T-cell (primary cell): ENCODE results near the gene CYSLTR1. TPM values are rescaled to one million over a fixed set of nuclear protein-coding genes. Genes with fewer than 3 reads are reported as not detected.

Experiments used
- ATAC-seq, 4 experiments: fragments of 200-7000 bp in 3 of 4; fragments of 150-1000 bp in 1 of 4; cut with Tn5 transposase; replicated peaks in 1 of 4; 1 replicate in 3 of 4; 2 replicates in 1 of 4; pipeline ENCODE4 v1.10.0; 2021; ENCODE audit warnings: moderate library complexity in 3 of 4, mild to moderate bottlenecking in 2 of 4, moderate number of reproducible peaks in 1 of 4
- CTCF ChIA-PET, 2 donors: fragments of 300-600 bp; sonication (Branson Sonifier 250); formaldehyde crosslinking; loops; one replicate each; lab custom pipeline; 2022; ENCODE audit warnings: antibody characterized with exemption in 2 of 2; lab: Charles Lee
- POLR2A ChIA-PET, 2 donors: fragments of 300-600 bp; sonication (Branson Sonifier 250); formaldehyde crosslinking; loops; one replicate each; lab custom pipeline; 2022; ENCODE audit warnings: antibody characterized with exemption in 2 of 2; lab: Charles Lee
- DNase-seq, 35 experiments: peaks; one replicate each; pipeline versions ENCODE4 v3.0.0 to v3.0.0-alpha.2; 2013 to 2023
- H3K27ac ChIP-seq: one replicate; pipeline ENCODE4 v1.5.1; 2013; ENCODE audit warnings: low read length
- H3K27me3 ChIP-seq, 2 experiments: replicated peaks in 1 of 2; 1 replicate in 1 of 2; 2 replicates in 1 of 2; pipeline versions ENCODE4 v1.6.1 to v1.7.0; 2013; ENCODE audit warnings: low read length in 1 of 2, mixed read lengths in 1 of 2; ENCODE audit not compliant: control insufficient read depth in 2 of 2, insufficient read depth in 2 of 2; ENCODE audit errors: extremely low read depth in 1 of 2
- H3K36me3 ChIP-seq, 2 donors: 1 replicate in 1 of 2; 2 replicates in 1 of 2; pipeline versions ENCODE4 v1.6.1 to v1.7.0; 2013; ENCODE audit warnings: low read length in 1 of 2; ENCODE audit not compliant: control insufficient read depth in 2 of 2, insufficient read depth in 1 of 2; ENCODE audit errors: extremely low read depth in 1 of 2
- H3K4me1 ChIP-seq, 2 experiments: 1 replicate in 1 of 2; 2 replicates in 1 of 2; pipeline versions ENCODE4 v1.6.1 to v1.7.0; 2013; ENCODE audit warnings: low read length in 2 of 2, mixed read lengths in 1 of 2; ENCODE audit not compliant: insufficient read depth in 2 of 2, control insufficient read depth in 1 of 2; ENCODE audit errors: extremely low read depth in 1 of 2
- H3K4me3 ChIP-seq, 2 donors: 1 replicate in 1 of 2; 2 replicates in 1 of 2; pipeline versions ENCODE4 v1.5.1 to v1.7.0; 2013; ENCODE audit warnings: mild to moderate bottlenecking in 2 of 2, low read length in 1 of 2, moderate library complexity in 1 of 2; ENCODE audit not compliant: control insufficient read depth in 1 of 2; ENCODE audit errors: extremely low read depth in 1 of 2
- H3K9me3 ChIP-seq: 2 replicates; pipeline ENCODE4 v1.7.0; 2013
- H3K27ac Mint-ChIP-seq, 2 donors: one replicate each; pipeline ENCODE4 v1.8.0; 2020 to 2021; ENCODE audit warnings: mild to moderate bottlenecking in 2 of 2, mixed read lengths in 2 of 2
- H3K27me3 Mint-ChIP-seq, 2 donors: one replicate each; pipeline ENCODE4 v1.8.0; 2021 to 2022; ENCODE audit warnings: mixed read lengths in 2 of 2
- H3K36me3 Mint-ChIP-seq: one replicate; pipeline ENCODE4 v1.8.0; 2021; ENCODE audit warnings: mixed read lengths
- H3K4me1 Mint-ChIP-seq, 3 donors: one replicate each; pipeline ENCODE4 v1.8.0; 2020 to 2022; ENCODE audit warnings: mixed read lengths in 3 of 3, mild to moderate bottlenecking in 1 of 3
- H3K4me3 Mint-ChIP-seq, 3 donors: one replicate each; pipeline ENCODE4 v1.8.0; 2020 to 2022; ENCODE audit warnings: mild to moderate bottlenecking in 3 of 3, mixed read lengths in 3 of 3, moderate library complexity in 3 of 3
- H3K9me3 Mint-ChIP-seq, 3 donors: one replicate each; pipeline ENCODE4 v1.8.0; 2020 to 2022; ENCODE audit warnings: mixed read lengths in 3 of 3
- WGBS: methylation state at CpG from one replicate; pipeline ENCODE4 v1.1.5; 2013; ENCODE audit warnings: missing lambda C conversion rate; ENCODE audit not compliant: insufficient coverage; 5-methylcytosine and 5-hydroxymethylcytosine counted together
- total RNA-seq, 35 experiments: library from RNA in 6 of 35; stranded (reverse) in 6 of 35; fragments of 120-200 nt in 1 of 35; gene quantifications; one replicate each; pipeline versions ENCODE4 v1.2.1 to v1.2.4 and lab custom pipeline; 2013 to 2026

Gene CYSLTR1
- total RNA-seq, 5 donors from 2014 or later (not counting 1 experiment from before 2014, with no cell fraction given): 10.6 to 17.9 (median 11.4) TPM

DNA sequence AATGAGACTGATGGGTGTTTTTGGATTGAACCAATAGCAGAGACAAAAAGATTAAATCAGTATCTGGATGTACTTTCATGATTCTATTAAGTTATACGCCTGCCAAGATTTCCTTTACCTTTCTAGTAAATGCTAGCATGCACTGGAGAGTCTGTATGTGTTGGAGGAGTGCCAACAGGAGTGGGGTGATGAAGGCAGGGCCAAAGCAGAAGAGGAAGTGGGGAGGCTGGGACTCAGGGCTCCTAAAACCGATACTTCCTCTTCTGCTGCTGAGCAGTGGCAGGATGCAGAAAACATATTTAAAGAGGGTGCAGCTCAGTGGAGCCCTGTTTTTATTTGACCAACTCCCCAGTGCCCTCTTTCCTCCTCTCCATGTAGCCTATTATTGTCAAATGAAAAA lies 5.6 kb downstream of the CYSLTR1 start:
- Histone ChIP-seq H3K36me3 (no peaks in the 10 kb centered on the region), H3K4me3 (no peak overlapping the region), H3K9me3 (no peaks in the 10 kb centered on the region), H3K4me1 (peaks cover 14 to 19% of the 10 kb centered on the region in 2 experiments), H3K27ac (peak overlapping the region; percentile 45), H3K27me3 (no peaks in the 10 kb centered on the region)
- peak; percentile 88 to 97 (median 94) for ATAC-seq
- Mint-ChIP-seq H3K27me3 (peaks cover 0 to 4% of the 10 kb centered on the region in 2 donors), H3K36me3 (peaks cover 3% of the 10 kb centered on the region), H3K4me3 (peak overlapping the region; percentile 43 to 58 (median 53)), H3K4me1 (peaks cover 37 to 48% (median 45%) of the 10 kb centered on the region in 3 donors), H3K27ac (peak overlapping the region; percentile 84 to 86), H3K9me3 (no peaks in the 10 kb centered on the region)
- peak; percentile 16 to 76 (median 51) for DNase-seq
- ChIA-PET POLR2A (interaction anchor here (0.5 to 1.1 kb wide), 3 partner anchors 9 to 12 kb away, joined by 3 to 4 read pairs (median 3); no protein-coding TSS in a partner anchor), CTCF (interaction anchor here in 1 of 2 donors (0.6 to 1.8 kb wide), 2 partner anchors 10 to 602 kb away, joined by 3 to 5 read pairs; no protein-coding TSS in a partner anchor)
- WGBS: no CpG with 5 or more reads among the region's 2 CpGs

DNA sequence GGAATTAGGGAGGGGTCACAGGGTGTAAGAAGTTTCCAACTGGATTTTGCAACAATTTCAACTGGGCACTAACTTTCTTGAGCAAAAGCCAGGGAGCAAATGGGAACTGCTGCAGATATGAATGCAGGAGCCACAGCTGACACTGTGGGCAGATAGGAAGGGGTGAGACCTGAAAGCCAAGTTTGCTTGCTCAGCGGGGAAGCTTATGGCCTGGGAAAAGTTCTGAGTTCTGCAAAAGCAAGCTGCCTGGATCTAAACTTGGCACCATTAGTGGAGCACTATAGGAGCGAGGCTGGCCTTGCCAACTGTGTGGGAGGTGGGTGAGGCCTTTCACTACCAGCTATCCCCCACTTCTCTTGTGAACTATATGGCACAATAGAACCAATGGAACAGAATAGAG lies 11.1 kb downstream of the CYSLTR1 start:
- H3K4me1 ChIP-seq: peaks cover 2 to 10% of the 10 kb centered on the region in 2 experiments
- DNase-seq: no peak
- H3K27ac ChIP-seq: no peak overlapping the region
- CTCF ChIA-PET: interaction anchor here in 1 of 2 donors (0.6 kb wide), 1 partner anchor 946 kb away, joined by 3 read pairs; no protein-coding TSS in a partner anchor
- Mint-ChIP-seq H3K36me3 (peaks cover 26% of the 10 kb centered on the region), H3K4me3 (no peak overlapping the region), H3K9me3 (no peaks in the 10 kb centered on the region), H3K27ac (no peak overlapping the region), H3K27me3 (peaks cover 0 to 11% of the 10 kb centered on the region in 2 donors), H3K4me1 (peaks cover 26 to 68% (median 30%) of the 10 kb centered on the region in 3 donors)
- H3K4me3 ChIP-seq: no peak overlapping the region
- no peaks in the 10 kb centered on the region for H3K27me3 ChIP-seq
- WGBS: no CpG with 5 or more reads among the region's 2 CpGs
- POLR2A ChIA-PET: no interaction called here
- no peak for ATAC-seq
- no peaks in the 10 kb centered on the region for H3K36me3 ChIP-seq
- no peaks in the 10 kb centered on the region for H3K9me3 ChIP-seq

DNA sequence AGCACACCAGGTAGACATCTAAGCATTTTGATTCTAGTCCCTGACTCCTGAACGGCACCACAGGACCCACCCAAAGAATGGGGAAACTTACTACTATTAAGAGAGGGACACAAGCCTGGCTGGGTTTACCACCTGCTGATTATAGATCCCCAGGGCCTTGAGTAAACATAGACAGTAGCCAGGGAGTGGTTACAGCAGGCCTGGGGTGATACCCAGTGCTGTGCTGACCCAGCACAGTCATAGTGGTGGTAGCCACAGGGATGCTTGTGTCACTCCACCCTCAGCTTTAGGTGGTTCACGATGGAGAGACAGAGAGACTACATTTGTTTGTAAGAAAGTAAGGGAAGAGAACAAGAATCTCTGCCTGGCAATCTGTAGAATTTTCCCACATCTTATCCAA lies 11.7 kb downstream of the CYSLTR1 start:
- H3K27ac Mint-ChIP-seq: no peak overlapping the region
- Histone ChIP-seq H3K27me3 (no peaks in the 10 kb centered on the region), H3K27ac (no peak overlapping the region), H3K36me3 (no peaks in the 10 kb centered on the region), H3K4me1 (peaks cover under 1 to 8% of the 10 kb centered on the region in 2 experiments), H3K4me3 (no peak overlapping the region), H3K9me3 (no peaks in the 10 kb centered on the region)
- no CpG with 5 or more reads among the region's 2 CpGs for WGBS
- peaks cover 20 to 68% (median 25%) of the 10 kb centered on the region in 3 donors for H3K4me1 Mint-ChIP-seq
- POLR2A ChIA-PET: interaction anchor here in 1 of 2 donors (0.5 kb wide), 1 partner anchor 12 kb away, joined by 3 read pairs; the partner anchor contains the start of gene CYSLTR1
- no peak for DNase-seq
- H3K4me3 Mint-ChIP-seq: no peak overlapping the region
- peaks cover 29% of the 10 kb centered on the region for H3K36me3 Mint-ChIP-seq
- CTCF ChIA-PET: interaction anchor here in 1 of 2 donors (0.6 kb wide), 1 partner anchor 947 kb away, joined by 3 read pairs; no protein-coding TSS in a partner anchor
- ATAC-seq: no peak
- peaks cover 0 to 10% of the 10 kb centered on the region in 2 donors for H3K27me3 Mint-ChIP-seq
- H3K9me3 Mint-ChIP-seq: no peaks in the 10 kb centered on the region

DNA sequence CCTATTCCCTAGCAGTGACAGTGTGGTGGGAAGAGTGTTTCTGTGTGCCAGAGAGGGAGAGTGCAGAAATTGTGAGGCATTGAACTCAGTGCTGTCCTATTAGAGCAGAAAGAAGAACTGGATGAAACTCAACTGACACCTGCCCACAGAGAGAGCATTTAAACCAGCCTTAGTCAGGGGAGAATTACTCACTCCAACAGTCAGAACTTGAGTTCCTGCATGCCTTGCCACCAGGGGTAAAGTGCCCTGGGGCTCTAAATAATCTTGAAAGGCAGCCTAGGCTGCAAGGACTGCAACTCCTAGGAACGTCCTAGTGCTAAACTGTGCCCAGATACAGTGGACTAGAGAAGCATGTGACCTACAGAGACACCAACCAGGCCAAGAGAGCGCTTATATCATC lies 12.8 kb downstream of the CYSLTR1 start:
- CTCF ChIA-PET: no interaction called here
- WGBS: 40% methylated on average over 1 of the region's 2 CpGs
- Mint-ChIP-seq H3K36me3 (peaks cover 39% of the 10 kb centered on the region), H3K4me1 (peaks cover 20 to 77% (median 20%) of the 10 kb centered on the region in 3 donors), H3K4me3 (no peak overlapping the region), H3K27ac (peak overlapping the region in 1 of 2 donors; percentile 49), H3K27me3 (peaks cover 0 to 18% of the 10 kb centered on the region in 2 donors), H3K9me3 (no peaks in the 10 kb centered on the region)
- POLR2A ChIA-PET: no interaction called here
- H3K4me3 ChIP-seq: no peak overlapping the region
- no peaks in the 10 kb centered on the region for H3K36me3 ChIP-seq
- DNase-seq: no peak
- ATAC-seq: no peak
- no peak overlapping the region for H3K27ac ChIP-seq
- H3K27me3 ChIP-seq: no peaks in the 10 kb centered on the region
- peaks cover 0 to 8% of the 10 kb centered on the region in 2 experiments for H3K4me1 ChIP-seq
- H3K9me3 ChIP-seq: no peaks in the 10 kb centered on the region

DNA sequence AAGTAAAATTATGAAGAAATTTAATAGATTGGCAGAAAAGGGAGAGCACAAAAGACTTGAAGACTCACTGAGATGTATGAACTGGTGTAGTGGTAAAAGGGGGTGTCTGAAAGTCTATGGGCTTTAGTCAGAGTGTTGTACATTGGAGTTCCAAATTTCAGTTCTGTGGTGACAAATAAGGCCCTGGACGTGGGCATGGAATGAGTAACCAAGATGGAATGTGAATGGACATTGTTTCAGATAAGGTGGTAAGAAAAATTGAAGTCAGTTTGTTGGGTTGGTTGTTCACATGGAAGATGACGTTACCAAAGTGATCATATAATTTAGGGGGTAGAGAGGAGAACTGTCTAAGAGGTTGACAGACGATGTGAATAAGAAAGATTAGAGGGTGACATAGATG lies 13.9 kb downstream of the CYSLTR1 start:
- Histone ChIP-seq H3K4me3 (no peak overlapping the region), H3K9me3 (no peaks in the 10 kb centered on the region), H3K36me3 (no peaks in the 10 kb centered on the region), H3K27ac (no peak overlapping the region), H3K4me1 (peaks cover 0 to 8% of the 10 kb centered on the region in 2 experiments), H3K27me3 (no peaks in the 10 kb centered on the region)
- ChIA-PET CTCF (no interaction called here), POLR2A (interaction anchor here in 1 of 2 donors (0.7 kb wide), 1 partner anchor 9 kb away, joined by 3 read pairs; no protein-coding TSS in a partner anchor)
- Mint-ChIP-seq H3K4me1 (peaks cover 16 to 80% (median 17%) of the 10 kb centered on the region in 3 donors), H3K36me3 (peaks cover 47% of the 10 kb centered on the region), H3K4me3 (no peak overlapping the region), H3K27me3 (peaks cover 0 to 23% of the 10 kb centered on the region in 2 donors), H3K9me3 (no peaks in the 10 kb centered on the region), H3K27ac (peak overlapping the region in 1 of 2 donors; percentile 2)
- WGBS: 0% methylated on average over 1 of the region's 3 CpGs
- no peak for DNase-seq
- ATAC-seq: no peak

DNA sequence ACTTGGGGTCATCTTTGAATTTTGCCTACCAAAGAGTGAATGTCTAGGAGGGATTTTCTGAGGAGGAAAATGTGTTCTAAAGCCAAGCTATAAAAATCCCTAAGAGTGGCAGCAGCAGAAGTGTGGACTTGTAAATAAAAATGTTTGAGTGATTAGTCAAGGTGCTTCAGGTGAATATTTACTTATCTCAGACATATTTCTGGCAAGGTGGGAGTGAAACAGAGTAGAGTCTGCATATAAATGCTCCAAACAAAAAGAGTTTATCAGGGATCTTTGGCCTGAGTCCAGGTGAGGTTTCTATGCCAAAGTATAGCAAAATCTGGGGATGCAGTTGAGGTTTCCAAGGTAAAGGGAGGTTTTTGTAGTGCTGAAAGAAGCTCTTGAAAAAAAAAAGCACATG lies 19.7 kb downstream of the CYSLTR1 start:
- Histone ChIP-seq H3K4me1 (no peaks in the 10 kb centered on the region), H3K36me3 (no peaks in the 10 kb centered on the region), H3K9me3 (no peaks in the 10 kb centered on the region), H3K27me3 (no peaks in the 10 kb centered on the region), H3K4me3 (no peak overlapping the region), H3K27ac (no peak overlapping the region)
- no peaks in the 10 kb centered on the region for H3K9me3 Mint-ChIP-seq
- DNase-seq (no peak), ATAC-seq (no peak)
- ChIA-PET POLR2A (no interaction called here), CTCF (no interaction called here)
- H3K27me3 Mint-ChIP-seq: peaks cover 0 to 19% of the 10 kb centered on the region in 2 donors
- H3K4me3 Mint-ChIP-seq: no peak overlapping the region
- H3K27ac Mint-ChIP-seq: no peak overlapping the region
- H3K4me1 Mint-ChIP-seq: peaks cover 0 to 40% (median 0%) of the 10 kb centered on the region in 3 donors
- peaks cover 40% of the 10 kb centered on the region for H3K36me3 Mint-ChIP-seq
